Effector CD4-positive, alpha-beta T cell (primary cell): ENCODE measurements around the gene RNF220.

Source experiments
- DNase-seq: peaks from one replicate; pipeline ENCODE4 v3.0.0-alpha.2; 2020

Gene RNF220

GRCh38 chr1:44641126-44642102 lies 236.4 kb downstream of the RNF220 start:
- DNase-seq, result no peak

GRCh38 chr1:44642255-44642654 lies 237.2 kb downstream of the RNF220 start:
- DNase-seq, result no peak

GRCh38 chr1:44642925-44643324 lies 237.9 kb downstream of the RNF220 start:
- no peak for DNase-seq

GRCh38 chr1:44643721-44644334 lies 238.8 kb downstream of the RNF220 start:
- no peak for DNase-seq

GRCh38 chr1:44644806-44645205 lies 239.8 kb downstream of the RNF220 start:
- no peak for DNase-seq

- DNase-seq, result no peak
Measured at GRCh38 chr1:44645476-44646244, 240.6 kb downstream of the RNF220 start.

- DNase-seq, result no peak
Measured at GRCh38 chr1:44646261-44647110, 241.4 kb downstream of the RNF220 start.

- no peak for DNase-seq
Measured at GRCh38 chr1:44647896-44648295, 242.8 kb downstream of the RNF220 start.

- no peak for DNase-seq
Measured at GRCh38 chr1:44648529-44649250, 243.6 kb downstream of the RNF220 start.

- DNase-seq, result no peak
Measured at GRCh38 chr1:44649788-44650158, 244.7 kb downstream of the RNF220 start.

GRCh38 chr1:44650159-44650831 lies 245.2 kb downstream of the RNF220 start:
- DNase-seq, result no peak

- no peak for DNase-seq
Measured at GRCh38 chr1:44651069-44651468, 246.0 kb downstream of the RNF220 start.

GRCh38 chr1:44652445-44653106 lies 247.5 kb downstream of the RNF220 start:
- DNase-seq, result peak; percentile 68

- DNase-seq, result no peak
Measured at GRCh38 chr1:44653107-44653964, 248.3 kb downstream of the RNF220 start.

GRCh38 chr1:44654621-44655187 lies 249.6 kb downstream of the RNF220 start:
- DNase-seq, result no peak

GRCh38 chr1:44655609-44656008 lies 250.6 kb downstream of the RNF220 start:
- no peak for DNase-seq

GRCh38 chr1:44659566-44659965 lies 254.5 kb downstream of the RNF220 start:
- DNase-seq, result no peak

- DNase-seq, result no peak
Measured at GRCh38 chr1:44660176-44660575, 255.1 kb downstream of the RNF220 start.
